ENCODE data around the gene RMDN3.

GRCh38 chr15:40749151-40749630 lies 5.9 kb downstream of the RMDN3 start:
- TF ChIP-seq POLR2AphosphoS5 (IDR thresholded peaks at IDR 0.05; ENCODE audit: insufficient read depth in 1 of 2, low read depth in 1 of 2): no peak
- no peak for TF ChIP-seq POLR2A (IDR thresholded peaks at IDR 0.05)

Measured in vagina (tissue), 2 donors.